GM18907 (cell line): ENCODE data around the gene CA4.
A peak's percentile ranks its signal among the peaks of the same experiment; 100 is the strongest.

ENCODE experiments used
- ATAC-seq: cut with Tn5 transposase; IDR thresholded peaks from one replicate; pipeline ENCODE4 v1.9.1; 2021; ENCODE audit warnings: mild to moderate bottlenecking, moderate library complexity; ENCODE audit not compliant: unreplicated experiment

CA4 gene

DNA sequence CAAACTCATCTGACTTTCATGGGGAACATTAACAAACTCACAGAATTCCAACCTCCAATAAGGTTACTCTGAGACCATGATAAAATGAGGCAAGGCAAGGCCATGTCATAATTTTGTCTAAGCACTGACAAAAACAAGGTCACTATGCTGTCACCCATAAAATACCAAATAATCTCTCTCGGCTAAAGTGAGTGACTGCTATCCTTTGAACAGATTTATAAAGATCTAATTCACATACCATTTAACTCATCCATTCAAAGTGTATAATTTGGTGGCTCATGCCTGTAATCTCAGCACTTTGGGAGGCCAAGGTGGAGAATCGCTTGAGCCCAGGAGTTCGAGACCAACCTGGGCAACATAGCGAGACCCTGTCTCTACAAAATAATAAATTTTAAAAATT is 20.6 kb upstream of the CA4 start:
- ATAC-seq = no peak

DNA sequence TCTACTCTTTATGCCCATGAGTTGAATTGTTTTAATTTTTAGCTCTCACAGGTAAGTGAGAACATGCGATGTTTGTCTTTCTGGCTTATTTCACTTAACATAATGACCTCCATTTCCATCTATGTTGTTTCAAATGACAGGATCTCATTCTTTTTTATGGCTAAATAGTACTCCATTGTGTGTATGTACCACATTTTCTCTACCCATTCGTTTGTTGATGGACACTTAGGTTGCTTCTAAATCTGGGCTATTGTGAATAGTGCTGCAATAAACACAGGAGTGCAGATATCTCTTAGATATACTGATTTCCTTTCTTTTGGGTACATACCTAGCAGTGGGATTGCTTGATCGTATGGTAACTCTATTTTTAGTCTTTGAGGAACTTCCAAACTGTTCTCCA is 19.3 kb upstream of the CA4 start:
- ATAC-seq = no peak

DNA sequence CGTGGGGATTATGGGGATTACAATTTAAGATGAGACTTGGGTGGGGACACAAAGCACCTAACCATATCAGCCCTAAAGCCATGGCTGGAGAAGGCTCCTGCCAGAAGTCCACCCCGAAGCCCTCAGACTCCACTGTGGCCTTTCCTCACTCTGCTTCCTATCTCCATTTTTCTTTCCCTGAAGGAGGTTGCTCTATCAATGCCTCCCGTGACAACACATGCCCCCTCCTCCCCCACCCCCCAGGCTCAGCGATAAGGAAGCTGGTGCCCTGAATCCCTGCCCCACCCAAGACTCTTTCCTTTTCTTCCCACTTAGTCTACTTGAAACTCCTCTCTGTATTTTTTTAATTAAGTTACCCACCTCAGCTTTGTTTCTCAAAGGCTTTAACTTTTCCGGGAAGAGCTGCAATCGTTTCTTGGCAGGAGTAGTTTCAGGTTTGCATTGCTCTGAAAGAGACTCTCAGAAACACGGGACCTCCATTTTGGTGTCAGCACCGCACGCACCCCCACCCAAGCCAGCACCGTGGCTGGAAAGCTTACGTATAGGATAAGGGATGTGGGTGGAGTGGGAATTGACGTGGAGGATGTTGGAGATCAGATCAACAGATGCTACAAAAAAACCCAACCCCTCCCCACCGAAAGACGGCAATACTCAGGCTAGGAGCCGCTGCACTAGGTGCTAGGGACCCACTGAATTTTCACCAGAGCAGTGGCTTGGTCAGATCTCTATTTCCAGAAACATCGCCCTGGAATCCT is 15.2 kb upstream of the CA4 start:
- ATAC-seq = no peak

DNA sequence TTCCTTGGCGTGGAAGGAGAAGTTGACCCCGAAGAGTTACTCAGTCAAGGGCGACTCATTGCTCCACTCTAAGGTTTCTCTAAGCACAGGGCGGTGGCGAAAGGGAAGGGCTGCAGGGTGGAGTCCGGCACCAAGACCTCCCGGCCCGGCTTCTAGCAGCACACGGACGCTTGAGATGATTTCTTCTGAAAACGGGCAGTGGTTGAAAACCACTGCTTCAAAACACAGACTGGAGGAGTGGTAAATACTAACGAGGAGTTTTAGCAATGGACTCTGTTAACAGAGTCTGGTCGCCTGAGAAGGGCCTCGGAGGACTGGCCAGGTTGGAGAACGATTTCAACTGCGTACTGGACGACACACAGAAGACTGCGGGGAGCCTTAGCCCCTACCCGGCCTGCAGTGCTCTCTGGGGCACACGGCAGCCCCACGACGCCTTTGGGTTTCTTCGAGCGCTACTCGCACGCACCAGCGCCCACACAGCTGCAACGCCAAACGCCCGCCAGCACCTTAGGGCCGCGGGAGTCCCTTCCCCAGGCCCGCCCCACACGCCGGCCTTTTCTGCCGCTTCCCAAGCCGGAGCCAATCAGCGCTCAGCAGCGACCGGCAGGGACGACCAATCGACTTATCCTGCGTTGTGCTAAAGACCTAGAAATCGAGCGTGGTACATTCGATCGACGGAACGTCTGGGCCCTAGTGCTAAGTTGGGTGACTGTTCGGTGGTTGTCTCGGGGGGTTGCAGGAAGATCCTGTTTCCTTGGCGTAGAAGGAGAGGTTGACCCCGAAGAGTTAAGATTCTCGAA is 14.4 kb upstream of the CA4 start:
- peak; percentile 88 for ATAC-seq

DNA sequence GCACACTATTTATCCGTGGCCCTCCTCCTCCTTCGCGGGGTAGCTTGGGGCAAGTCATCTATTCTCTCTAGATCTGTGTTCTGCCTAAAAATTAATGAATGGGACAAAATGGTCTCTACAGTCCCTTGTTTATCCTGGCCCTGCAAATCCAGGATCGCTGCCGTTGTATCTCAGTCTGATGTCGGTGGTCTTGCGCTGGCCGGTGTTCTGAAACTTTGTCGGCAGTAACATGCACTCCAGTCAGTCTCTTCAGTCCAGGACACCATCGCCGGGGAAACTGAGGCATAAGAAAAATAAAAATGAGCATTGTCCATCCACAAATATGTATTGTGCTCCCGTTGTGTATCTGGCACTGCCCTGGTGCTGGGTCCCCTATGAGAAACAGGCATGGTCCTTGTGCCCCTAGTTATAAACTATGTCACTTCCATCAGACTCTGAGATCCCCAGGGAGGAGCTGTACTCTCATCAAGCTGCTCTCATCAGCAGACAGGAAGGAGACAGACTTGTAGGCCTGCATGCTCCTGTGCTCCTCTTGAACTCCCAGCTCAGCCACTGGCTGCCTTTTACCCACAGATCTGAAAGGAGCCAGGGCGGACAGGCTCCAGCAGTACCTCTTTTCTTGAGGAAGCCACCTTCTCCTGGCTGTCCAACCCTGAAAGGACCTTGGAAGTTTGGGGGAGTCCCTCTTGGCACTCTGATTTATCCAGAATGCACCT is 13.7 kb upstream of the CA4 start:
- no peak for ATAC-seq

DNA sequence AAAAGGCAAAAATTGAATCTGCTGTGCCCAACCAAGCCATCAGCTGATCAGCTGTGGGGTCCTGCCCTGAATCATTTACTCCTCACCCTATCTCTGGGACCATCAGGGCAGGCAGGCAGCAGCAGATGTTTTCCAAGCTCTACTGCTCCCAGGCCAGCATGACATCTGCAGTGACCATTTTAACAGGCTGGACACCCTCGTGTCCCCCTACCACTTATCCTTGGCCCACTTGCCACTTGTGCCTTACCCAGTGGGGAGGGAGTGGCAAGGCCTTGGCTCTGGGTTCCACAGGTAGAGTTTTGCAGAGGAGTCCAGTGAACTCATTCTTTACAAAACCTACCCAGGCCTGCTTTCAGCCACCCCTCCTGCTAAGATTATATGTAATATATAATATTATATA is 12.0 kb upstream of the CA4 start:
- no peak for ATAC-seq

DNA sequence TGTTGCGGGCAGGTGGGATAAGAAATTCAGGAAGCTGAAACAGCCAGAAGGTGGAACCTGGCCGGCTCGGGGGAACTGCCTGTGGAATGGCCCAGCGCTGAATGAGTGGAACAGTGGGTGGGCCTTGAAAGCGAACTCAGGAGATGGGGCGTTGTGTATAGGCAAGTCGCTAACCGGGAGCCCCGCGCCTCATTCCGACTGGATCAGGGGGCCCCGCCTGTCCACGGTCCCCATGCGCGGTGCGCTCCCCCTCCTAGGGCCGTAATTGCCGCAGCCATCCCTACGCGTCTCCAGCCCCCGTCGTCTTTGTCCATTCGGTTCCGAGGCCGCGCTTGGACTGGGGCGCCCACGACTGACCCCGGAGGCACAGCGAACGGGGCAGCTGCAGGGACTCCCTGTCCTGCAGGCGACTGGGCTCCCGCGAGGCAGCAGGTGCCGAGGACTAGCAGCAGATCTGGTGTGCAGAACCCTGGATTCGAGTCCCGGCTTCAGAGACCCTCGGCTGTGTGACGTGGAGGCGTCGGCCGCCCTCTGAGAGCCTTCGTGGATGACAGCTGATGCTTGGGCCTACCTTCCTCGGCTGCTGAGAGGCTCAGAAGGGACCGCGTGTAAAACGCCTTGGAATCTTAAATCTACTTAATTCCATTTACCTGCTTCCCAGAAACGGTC is 10.9 kb upstream of the CA4 start:
- ATAC-seq = no peak

DNA sequence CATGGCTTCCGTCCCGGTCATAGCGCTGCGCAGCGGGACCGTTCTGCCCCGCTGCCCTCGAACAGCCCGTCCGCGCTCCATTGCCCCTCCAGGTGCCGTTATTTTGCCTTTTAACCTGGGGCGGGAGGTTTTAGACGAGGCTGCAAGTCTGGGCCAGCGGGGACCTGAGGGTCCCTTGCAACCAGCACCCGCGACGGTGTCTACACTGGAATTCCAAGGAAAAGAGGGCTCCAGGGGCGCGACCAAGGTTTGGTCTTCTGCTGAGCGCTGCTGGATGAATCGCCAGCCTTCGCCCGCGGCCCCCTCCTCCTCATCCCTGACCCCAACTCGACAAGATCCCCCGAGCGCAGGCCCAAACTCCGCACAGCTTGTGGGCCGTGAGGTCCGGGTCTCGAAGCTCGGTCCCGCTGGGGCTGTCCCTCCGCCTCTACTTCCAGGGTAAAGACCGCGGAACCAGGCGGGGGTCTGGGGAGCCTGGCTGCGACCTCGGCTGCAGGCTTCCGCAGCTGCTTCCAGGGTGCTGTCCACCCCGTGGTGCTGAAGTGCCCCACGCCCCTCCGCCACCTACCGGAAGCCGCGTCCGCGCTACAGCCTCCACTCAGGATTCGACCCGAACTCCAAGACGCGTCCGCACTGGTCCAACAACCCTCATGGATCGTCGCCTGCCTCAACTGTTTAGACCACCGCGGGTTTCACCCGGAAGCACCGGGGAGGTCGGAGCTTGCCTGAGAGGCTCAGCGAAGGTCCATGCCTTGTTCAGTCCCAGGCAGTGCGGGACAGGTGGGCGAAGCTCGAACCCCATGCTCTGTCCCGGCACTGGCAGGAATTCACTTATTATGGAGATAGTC is 10.1 kb upstream of the CA4 start:
- ATAC-seq = no peak

DNA sequence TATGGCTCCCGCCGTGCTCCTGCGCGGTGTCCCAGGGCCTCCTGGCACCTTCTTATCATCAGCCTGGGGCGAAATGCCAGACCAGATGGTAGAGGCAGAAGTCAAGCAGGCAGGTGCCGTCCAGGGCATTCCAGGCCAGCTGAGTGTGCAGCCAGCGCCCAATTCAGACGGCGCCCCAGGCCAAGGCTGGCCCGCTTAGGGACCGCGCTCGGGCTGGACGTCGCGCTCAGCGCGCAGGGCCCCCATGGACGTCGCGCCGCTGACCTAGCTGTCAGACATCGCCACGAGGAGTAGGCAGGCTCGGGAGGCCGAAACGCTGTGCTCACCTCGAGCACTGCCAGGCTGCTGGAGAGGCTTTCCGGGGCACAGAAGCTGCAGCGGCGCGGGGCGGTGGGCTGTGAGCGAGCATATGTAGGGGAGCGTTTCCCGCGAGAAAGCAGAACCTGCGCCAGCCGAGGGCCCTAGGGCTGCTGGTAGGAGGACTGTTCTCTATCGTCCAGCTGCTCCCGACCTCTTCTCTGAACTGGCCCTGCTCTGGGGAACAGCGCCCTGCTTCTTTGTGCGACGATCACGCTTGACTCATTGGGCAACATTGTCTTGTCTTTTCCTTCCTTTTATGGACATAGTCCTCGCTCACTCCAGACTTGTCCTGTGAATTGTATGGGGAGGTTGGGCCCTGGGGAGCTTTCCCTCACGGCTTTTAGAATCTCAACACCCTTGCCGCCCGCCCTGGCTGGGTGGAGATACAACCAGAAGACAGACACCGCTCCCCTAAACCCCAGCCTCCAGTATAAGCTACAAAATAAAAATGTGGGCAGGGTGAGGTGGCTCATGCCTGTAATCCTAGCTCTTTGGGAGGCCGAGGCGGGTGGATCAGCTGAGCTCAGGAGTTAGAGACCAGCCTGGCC is 8.4 kb upstream of the CA4 start:
- no peak for ATAC-seq

DNA sequence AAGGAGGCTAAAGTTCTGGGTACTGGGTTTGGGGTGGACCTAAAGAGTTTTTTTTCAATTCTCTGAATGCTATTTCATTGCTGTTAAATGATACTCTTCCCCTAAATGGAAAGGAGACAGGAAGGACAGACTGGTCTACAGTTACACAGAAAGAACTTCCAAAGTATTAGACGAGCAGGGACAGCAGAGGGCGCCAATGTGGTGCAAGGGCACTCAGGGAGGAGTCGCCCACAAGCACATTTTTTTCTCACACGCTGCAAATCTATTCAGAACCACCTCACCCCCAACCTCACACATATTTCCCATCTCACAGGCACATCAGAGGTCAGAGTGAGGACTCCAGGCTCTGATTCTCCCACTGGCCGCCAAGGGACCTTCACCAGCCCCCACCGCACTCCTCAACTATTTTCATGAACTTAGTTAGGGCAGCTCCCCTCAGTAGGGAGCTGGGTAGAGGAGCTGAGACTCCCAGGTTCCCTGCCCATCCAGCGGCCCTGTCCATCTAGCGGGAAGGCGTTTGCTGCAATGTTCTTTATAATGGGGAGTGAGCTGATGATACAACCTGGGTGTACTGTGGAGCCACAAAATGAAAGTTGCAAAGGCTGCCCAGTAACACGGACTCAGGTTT is 6.8 kb upstream of the CA4 start:
- ATAC-seq = peak; percentile 63

DNA sequence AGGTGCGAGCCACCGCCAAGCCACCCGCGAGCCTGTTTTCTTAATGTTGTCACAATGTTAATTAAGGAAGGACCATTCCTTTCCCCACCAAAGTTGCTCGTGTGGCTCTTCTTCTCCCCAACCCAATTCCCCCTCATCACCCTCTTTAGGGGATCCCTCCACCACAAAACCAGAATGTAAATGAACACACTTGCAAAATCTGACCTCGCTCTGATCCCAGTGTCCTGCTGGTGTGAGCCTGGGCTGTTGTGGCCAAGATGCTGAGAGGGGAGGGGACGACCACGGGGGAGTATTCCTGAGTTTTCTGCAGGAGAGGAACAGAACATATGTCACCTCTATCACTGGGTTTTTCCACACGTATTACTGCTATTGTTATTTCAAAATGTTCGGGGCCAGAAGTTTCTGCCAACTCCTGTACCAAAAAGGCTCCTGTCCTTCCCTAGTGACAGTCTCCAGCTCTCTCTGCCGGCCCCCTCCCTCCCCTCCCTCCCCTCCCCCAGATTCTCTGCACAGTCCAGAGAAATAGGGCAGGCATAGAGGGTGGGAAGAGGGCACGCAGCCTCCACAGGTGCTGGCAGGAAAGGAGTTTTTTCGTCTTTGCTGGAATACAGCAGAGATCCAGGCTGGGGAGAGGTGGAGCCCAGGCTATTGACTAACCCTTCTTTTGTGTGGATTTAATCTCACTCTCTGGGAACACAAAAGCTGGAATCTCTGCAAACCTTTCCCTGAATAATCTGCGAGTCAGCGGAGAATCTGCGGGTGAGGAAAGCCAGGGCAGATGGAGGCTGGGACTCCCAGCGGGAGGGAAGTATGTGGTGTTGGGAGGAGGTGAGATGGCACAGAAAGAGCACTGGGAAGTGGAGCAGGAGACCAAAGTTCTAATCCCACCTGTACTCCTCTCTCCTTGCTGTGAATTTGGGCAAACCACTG is 4.5 kb upstream of the CA4 start:
- ATAC-seq = no peak

DNA sequence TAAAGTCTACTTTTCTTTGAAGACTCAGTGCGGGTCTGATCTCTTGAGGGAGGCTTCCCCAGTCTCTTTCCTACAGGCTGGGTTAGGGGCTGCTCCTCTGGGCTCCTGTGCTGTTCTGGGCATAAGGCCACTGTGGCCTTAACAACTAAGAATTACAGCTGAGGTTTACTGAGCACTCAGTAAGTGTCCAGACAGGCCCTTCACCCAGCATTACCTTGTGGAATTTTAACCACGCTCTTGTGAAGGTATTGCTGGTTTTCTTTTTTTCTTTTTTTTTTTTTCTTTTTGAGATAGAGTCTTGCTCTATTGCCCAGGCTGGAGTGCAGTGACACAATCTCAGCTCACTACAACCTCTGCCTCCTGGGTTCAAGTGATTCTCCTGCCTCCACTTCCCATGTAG is 3.6 kb upstream of the CA4 start:
- ATAC-seq = no peak

DNA sequence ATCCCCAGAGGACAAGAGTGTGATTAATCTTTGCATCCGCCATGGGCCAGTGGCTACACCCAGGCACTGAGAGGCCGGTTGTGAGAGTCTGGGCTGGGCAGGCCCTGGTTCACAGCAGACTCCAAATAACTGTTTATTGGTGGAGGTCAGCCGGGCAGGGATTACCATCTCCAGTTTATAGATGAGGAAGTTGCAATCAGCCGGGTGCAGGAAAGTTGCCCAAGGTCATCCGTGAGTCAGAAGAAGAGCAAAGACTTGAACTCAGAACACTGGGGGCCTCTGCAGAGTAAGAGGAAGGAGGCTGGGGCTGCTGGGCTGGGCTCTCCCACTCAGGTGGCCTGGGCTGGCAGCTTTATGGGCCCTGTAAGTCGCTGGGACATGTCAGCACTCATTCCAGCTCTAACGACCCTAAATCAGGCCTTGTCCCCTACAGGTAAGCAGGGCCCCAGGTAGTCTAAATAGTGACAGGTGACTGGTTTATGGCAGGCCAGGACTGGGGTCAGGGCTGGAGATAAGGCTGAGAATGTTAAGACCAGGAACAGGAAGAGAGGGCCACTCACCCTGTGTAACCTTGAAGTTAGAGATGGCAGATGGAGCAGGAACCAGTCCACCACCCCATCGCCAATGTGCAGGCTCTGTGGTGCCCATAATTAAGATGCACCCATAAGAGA is 2.1 kb upstream of the CA4 start:
- ATAC-seq = no peak

DNA sequence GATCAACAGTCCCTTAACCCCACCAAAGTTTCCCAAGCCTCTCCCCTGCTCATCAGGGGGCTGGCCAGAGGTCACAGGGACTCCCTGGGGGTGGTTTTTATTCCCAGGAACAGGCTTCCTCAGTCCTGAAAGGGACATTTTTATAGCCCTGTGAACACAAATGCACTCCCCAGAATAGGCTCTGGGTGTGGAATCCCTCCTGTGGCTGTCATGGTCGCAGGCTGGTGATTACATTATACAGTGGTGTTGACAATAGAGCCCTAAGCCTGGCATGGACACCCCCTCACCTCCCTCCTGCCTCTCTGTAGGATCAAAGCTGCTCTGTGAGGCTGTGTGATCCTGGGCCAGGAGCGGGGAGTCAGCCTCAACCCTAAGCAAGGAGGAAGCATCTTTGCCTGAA is 1.4 kb upstream of the CA4 start:
- ATAC-seq = no peak

DNA sequence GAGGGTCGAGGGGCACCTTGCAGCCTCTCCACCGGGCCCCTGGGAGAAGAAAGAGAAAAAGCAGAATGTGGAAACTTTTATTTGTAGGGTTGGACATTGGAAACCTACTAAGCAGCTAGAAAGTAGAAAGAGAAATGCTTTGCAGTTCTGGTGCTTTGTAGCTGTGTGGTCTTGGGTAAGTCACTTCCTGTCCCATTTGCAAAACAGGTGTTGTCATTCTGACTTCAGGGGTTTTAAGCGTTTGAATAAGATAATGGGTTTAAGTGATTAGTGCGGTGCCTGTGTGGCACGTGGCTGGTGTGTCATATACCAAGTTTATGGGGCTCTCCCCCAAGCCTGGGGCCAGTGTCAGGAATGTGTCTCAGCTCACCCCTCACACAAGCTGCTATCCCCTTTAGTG is 1.6 kb downstream of the CA4 start:
- ATAC-seq = peak; percentile 55

DNA sequence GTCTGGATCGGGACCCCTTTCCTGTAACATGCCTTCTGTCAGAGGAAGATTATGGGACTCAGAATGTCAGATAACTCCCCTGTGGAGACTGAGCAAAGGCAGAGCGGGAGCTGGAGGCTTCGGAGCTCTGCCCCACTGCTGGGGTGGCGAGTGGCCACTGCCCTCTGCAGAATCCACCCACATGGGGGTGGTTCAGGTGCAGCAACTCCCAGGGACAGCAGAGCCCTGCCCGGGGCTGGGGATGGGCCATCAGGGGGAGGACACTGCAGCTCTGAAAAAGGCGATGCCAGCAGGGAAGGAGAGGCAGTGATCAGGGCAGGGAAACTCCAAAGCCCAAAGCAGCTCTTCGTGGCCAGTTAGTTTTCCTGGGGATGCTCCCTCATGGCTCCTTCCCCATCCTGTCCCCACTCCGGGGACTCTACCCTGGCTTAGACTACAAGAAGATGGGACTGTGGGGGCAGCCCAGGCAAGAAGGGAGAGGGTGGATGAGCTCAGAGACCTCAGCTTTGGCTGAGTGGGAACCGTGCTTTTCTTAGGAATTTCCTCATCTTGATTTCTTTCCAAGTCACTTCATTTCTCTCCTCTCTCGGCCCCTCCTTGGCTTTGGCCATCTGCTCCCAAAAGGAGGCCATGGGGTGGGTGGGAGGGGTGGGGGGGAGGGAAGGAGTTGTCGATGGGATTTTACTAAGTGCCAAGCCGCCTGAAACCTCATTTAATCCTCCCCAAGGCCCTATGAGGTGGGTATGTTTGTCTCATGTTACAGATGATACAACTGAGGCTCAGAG is 4.0 kb downstream of the CA4 start:
- no peak for ATAC-seq
